GM10266 (cell line): ENCODE results near the gene PRMT7.

ENCODE experiments used
- DNase-seq: peaks from one replicate; pipeline ENCODE4 v3.0.0; 2012; ENCODE audit errors: extremely low spot score
- CTCF ChIP-seq: IDR thresholded peaks from 2 replicates; pipeline ENCODE4 v1.5.1; 2012; ENCODE audit warnings: mild to moderate bottlenecking, low read depth; ENCODE audit not compliant: control insufficient read depth, insufficient read depth; ENCODE audit errors: missing control alignments

The PRMT7 gene

GRCh38 chr16:68331879-68332410 lies 21.1 kb downstream of the PRMT7 start:
- TF ChIP-seq CTCF, result no peak
- DNase-seq, result no peak

GRCh38 chr16:68332411-68333121 lies 21.7 kb downstream of the PRMT7 start:
- no peak for DNase-seq
- no peak for TF ChIP-seq CTCF

GRCh38 chr16:68335175-68335574 lies 24.4 kb downstream of the PRMT7 start:
- no peak for TF ChIP-seq CTCF
- no peak for DNase-seq

GRCh38 chr16:68338326-68339119 lies 27.7 kb downstream of the PRMT7 start:
- no peak for TF ChIP-seq CTCF
- no peak for DNase-seq

GRCh38 chr16:68339214-68339613 lies 28.4 kb downstream of the PRMT7 start:
- no peak for DNase-seq
- TF ChIP-seq CTCF, result no peak

GRCh38 chr16:68342620-68343019 lies 31.8 kb downstream of the PRMT7 start:
- DNase-seq, result no peak
- no peak for TF ChIP-seq CTCF

GRCh38 chr16:68343137-68343536 lies 32.3 kb downstream of the PRMT7 start:
- DNase-seq, result no peak
- TF ChIP-seq CTCF, result no peak
